Placental pericyte (primary cell): Measurements from ENCODE around the gene ZNF780A. TPM values are rescaled to one million over a fixed set of nuclear protein-coding genes. Genes with fewer than 3 reads are reported as not detected.

Experiments
- total RNA-seq: library from RNA; depleted of rRNA; stranded (reverse); fragments of >200 nt; gene quantifications from 2 replicates; pipeline ENCODE4 v1.2.3, GENCODE V29; 2012

ZNF780A gene
- 10.7 and 11.4 TPM in 2 replicates for total RNA-seq

GRCh38 chr19:40090241-40091204 is at the start of gene ZNF780A:
TSS of gene ZNF780A (minus strand) at chr19:40090943. CDS start at chr19:40084753, 6,190 bp downstream.

GRCh38 chr19:40055832-40056504 is 34.8 kb downstream of the ZNF780A start, which contains the start of gene ZNF780B:
TSS of gene ZNF780B (minus strand) at chr19:40056231. CDS start at chr19:40050332, 5,899 bp downstream.

Other genes with a start within 250 kb of the ZNF780A start
- 101 and 130 TPM in 2 replicates for gene FBL, start 244.6 kb downstream of the ZNF780A start, total RNA-seq
- gene FCGBP, start 156.3 kb downstream of the ZNF780A start, total RNA-seq: under 0.01 TPM in 2 replicates
- gene PSMC4, start 119.8 kb downstream of the ZNF780A start, total RNA-seq: 148 and 218 TPM in 2 replicates
- 4.2 and 4.3 TPM in 2 replicates for gene ZNF546, start 93.9 kb downstream of the ZNF780A start, total RNA-seq
- gene ZNF780B, start 34.7 kb downstream of the ZNF780A start, total RNA-seq: 11.2 and 13.1 TPM in 2 replicates
- 11.4 and 11.5 TPM in 2 replicates for gene MAP3K10, start 100.5 kb upstream of the ZNF780A start, total RNA-seq
- gene TTC9B, start 127.4 kb upstream of the ZNF780A start, total RNA-seq: not detected in 2 replicates
- 0.22 TPM in 1 of 2 replicates, not detected in the other for gene CCNP, start 135.7 kb upstream of the ZNF780A start, total RNA-seq
- 97.2 and 146 TPM in 2 replicates for gene AKT2, start 194.4 kb upstream of the ZNF780A start, total RNA-seq